Small intestine (tissue), 7 donors: ENCODE data around the gene CAPN9. TPM values are rescaled to one million over a fixed set of nuclear protein-coding genes. Genes with fewer than 3 reads are reported as not detected.

Experiments used
- DNase-seq, 2 donors: peaks; one replicate each; pipeline versions ENCODE4 v3.0.0 to v3.0.0-alpha.2; 2013
- FAIRE-seq: peaks from 2 replicates; lab custom pipeline; 2012; peaks lifted over from hg19 to GRCh38; lab: Jason Lieb, UNC
- H3K27ac ChIP-seq, 3 donors: one replicate each; pipeline ENCODE4 v1.5.1; 2013; ENCODE audit warnings: low read length in 2 of 3, mild to moderate bottlenecking in 2 of 3, control low read depth in 1 of 3, inconsistent platforms in 1 of 3, low read depth in 1 of 3, moderate library complexity in 1 of 3
- H3K27me3 ChIP-seq, 3 donors: one replicate each; pipeline ENCODE4 v1.6.1; 2013; ENCODE audit warnings: low read length in 3 of 3, inconsistent platforms in 1 of 3; ENCODE audit not compliant: control insufficient read depth in 3 of 3, insufficient read depth in 3 of 3
- H3K36me3 ChIP-seq, 3 donors: one replicate each; pipeline ENCODE4 v1.6.1; 2013; ENCODE audit warnings: low read length in 3 of 3, inconsistent platforms in 1 of 3, low read depth in 1 of 3, mild to moderate bottlenecking in 1 of 3, moderate library complexity in 1 of 3; ENCODE audit not compliant: control insufficient read depth in 3 of 3, insufficient read depth in 2 of 3
- H3K4me1 ChIP-seq, 3 donors: one replicate each; pipeline ENCODE4 v1.6.1; 2013; ENCODE audit warnings: low read length in 2 of 3, inconsistent platforms in 1 of 3, low read depth in 1 of 3, mild to moderate bottlenecking in 1 of 3, moderate library complexity in 1 of 3; ENCODE audit not compliant: control insufficient read depth in 3 of 3, insufficient read depth in 2 of 3
- H3K4me3 ChIP-seq, 3 donors: one replicate each; pipeline ENCODE4 v1.5.1; 2013; ENCODE audit warnings: low read length in 3 of 3, control low read depth in 1 of 3, inconsistent platforms in 1 of 3, low read depth in 1 of 3, mild to moderate bottlenecking in 1 of 3, moderate library complexity in 1 of 3
- H3K9me3 ChIP-seq, 2 donors: one replicate each; pipeline ENCODE4 v1.6.1; 2013; ENCODE audit warnings: low read depth in 1 of 2, low read length in 1 of 2; ENCODE audit not compliant: control insufficient read depth in 2 of 2, insufficient read depth in 1 of 2
- WGBS, 3 donors: extraction: QIAGEN DNeasy Blood & Tissue Kit; methylation state at CpG; one replicate each; pipeline ENCODE4 v1.1.7; 2013; 5-methylcytosine and 5-hydroxymethylcytosine counted together
- polyA plus RNA-seq, 4 donors: library from polyadenylated mRNA; stranded (reverse) in 3 of 4; unstranded in 1 of 4; fragments of 200-250 nt in 3 of 4; fragments of 120-200 nt in 1 of 4; gene quantifications; one replicate each; pipeline versions ENCODE4 v1.2.1 to v1.2.3, GENCODE V29; 2013
- donor health status: healthy with polysubstance abuse.
- donor health status: control.
- donor health status: control.
- donor health status: Bipolar disorder and iron deficiency.
- donor health status: healthy.

The CAPN9 gene
- polyA plus RNA-seq, 4 donors, result 2.6 to 31.1 (median 16.1) TPM

GRCh38 chr1:230797376-230797920 lies 50.3 kb downstream of the CAPN9 start:
- DNase-seq (no peak), FAIRE-seq (no peak)
- no peaks in the 10 kb centered on the region for H3K36me3 ChIP-seq
- no peaks in the 10 kb centered on the region for H3K4me1 ChIP-seq
- H3K4me3 ChIP-seq, result no peak overlapping the region
- no peaks in the 10 kb centered on the region for H3K27me3 ChIP-seq
- WGBS, 3 donors, result 67 to 76% (median 73%) methylated on average over 13 of the region's 13 CpGs
- no peaks in the 10 kb centered on the region for H3K9me3 ChIP-seq
- H3K27ac ChIP-seq, result no peak overlapping the region

- no peaks in the 10 kb centered on the region for H3K9me3 ChIP-seq
- H3K36me3 ChIP-seq, result no peaks in the 10 kb centered on the region
- no peak overlapping the region for H3K27ac ChIP-seq
- no peak overlapping the region for H3K4me3 ChIP-seq
- no peak for FAIRE-seq
- no peaks in the 10 kb centered on the region for H3K4me1 ChIP-seq
- 28 to 32% (median 31%) methylated on average over 7 of the region's 7 CpGs for WGBS, 3 donors
- peak; percentile 60 to 61 for DNase-seq
- no peaks in the 10 kb centered on the region for H3K27me3 ChIP-seq
Measured at GRCh38 chr1:230797942-230798365, 50.8 kb downstream of the CAPN9 start.

GRCh38 chr1:230798491-230798890 lies 51.3 kb downstream of the CAPN9 start:
- no peak for DNase-seq
- no peaks in the 10 kb centered on the region for H3K27me3 ChIP-seq
- 87 to 95% (median 88%) methylated on average over 5 of the region's 5 CpGs for WGBS, 3 donors
- H3K27ac ChIP-seq, result no peak overlapping the region
- no peaks in the 10 kb centered on the region for H3K4me1 ChIP-seq
- FAIRE-seq, result no peak
- no peaks in the 10 kb centered on the region for H3K36me3 ChIP-seq
- no peak overlapping the region for H3K4me3 ChIP-seq
- no peaks in the 10 kb centered on the region for H3K9me3 ChIP-seq

GRCh38 chr1:230800891-230801840 lies 54.0 kb downstream of the CAPN9 start:
- no peaks in the 10 kb centered on the region for H3K4me1 ChIP-seq
- H3K4me3 ChIP-seq, result no peak overlapping the region
- no peak for FAIRE-seq
- no peaks in the 10 kb centered on the region for H3K9me3 ChIP-seq
- no peaks in the 10 kb centered on the region for H3K36me3 ChIP-seq
- H3K27ac ChIP-seq, result no peak overlapping the region
- no peak for DNase-seq
- 72 to 82% (median 74%) methylated on average over 9 of the region's 9 CpGs for WGBS, 3 donors
- no peaks in the 10 kb centered on the region for H3K27me3 ChIP-seq

- no peak overlapping the region for H3K4me3 ChIP-seq
- WGBS, 3 donors, result 84 to 90% (median 87%) methylated on average over 2 of the region's 2 CpGs
- no peaks in the 10 kb centered on the region for H3K27me3 ChIP-seq
- H3K36me3 ChIP-seq, result no peaks in the 10 kb centered on the region
- no peak overlapping the region for H3K27ac ChIP-seq
- H3K9me3 ChIP-seq, result no peaks in the 10 kb centered on the region
- DNase-seq, result no peak
- H3K4me1 ChIP-seq, result no peaks in the 10 kb centered on the region
- FAIRE-seq, result no peak
Measured at GRCh38 chr1:230804396-230804795, 57.2 kb downstream of the CAPN9 start.

GRCh38 chr1:230806552-230806951 lies 59.4 kb downstream of the CAPN9 start:
- DNase-seq (no peak), FAIRE-seq (no peak)
- Histone ChIP-seq H3K27ac (no peak overlapping the region), H3K27me3 (no peaks in the 10 kb centered on the region), H3K4me1 (no peaks in the 10 kb centered on the region), H3K9me3 (no peaks in the 10 kb centered on the region), H3K4me3 (no peak overlapping the region), H3K36me3 (no peaks in the 10 kb centered on the region)
- 58 to 94% (median 75%) methylated on average over 2 of the region's 2 CpGs for WGBS, 3 donors

GRCh38 chr1:230807029-230807428 lies 59.8 kb downstream of the CAPN9 start:
- no peak for FAIRE-seq
- Histone ChIP-seq H3K9me3 (no peaks in the 10 kb centered on the region), H3K27me3 (no peaks in the 10 kb centered on the region), H3K4me1 (no peaks in the 10 kb centered on the region), H3K27ac (no peak overlapping the region), H3K4me3 (no peak overlapping the region), H3K36me3 (no peaks in the 10 kb centered on the region)
- WGBS, 3 donors, result 89 to 95% (median 95%) methylated on average over 5 of the region's 5 CpGs
- no peak for DNase-seq

GRCh38 chr1:230807561-230808280 lies 60.5 kb downstream of the CAPN9 start:
- DNase-seq, result no peak

More at GRCh38 chr1:230807561-230808280, 60.5 kb downstream of the CAPN9 start:
- Histone ChIP-seq H3K36me3 (no peaks in the 10 kb centered on the region), H3K27ac (no peak overlapping the region), H3K4me1 (no peaks in the 10 kb centered on the region), H3K27me3 (no peaks in the 10 kb centered on the region), H3K9me3 (no peaks in the 10 kb centered on the region), H3K4me3 (no peak overlapping the region)
- 79 to 93% (median 85%) methylated on average over 3 of the region's 3 CpGs for WGBS, 3 donors
- no peak for FAIRE-seq
